NCI-H82 (cell line): ENCODE data around the gene ACHE.
"Not testable (repeated sequence)": the region's sequence is repeated elsewhere in the genome, so short reads cannot be mapped to it uniquely, and the experiment has no call there.

Experiments
- DNase-seq: peaks from one replicate; lab custom pipeline; 2025; lab: John Stamatoyannopoulos, UW

Gene ACHE

DNA sequence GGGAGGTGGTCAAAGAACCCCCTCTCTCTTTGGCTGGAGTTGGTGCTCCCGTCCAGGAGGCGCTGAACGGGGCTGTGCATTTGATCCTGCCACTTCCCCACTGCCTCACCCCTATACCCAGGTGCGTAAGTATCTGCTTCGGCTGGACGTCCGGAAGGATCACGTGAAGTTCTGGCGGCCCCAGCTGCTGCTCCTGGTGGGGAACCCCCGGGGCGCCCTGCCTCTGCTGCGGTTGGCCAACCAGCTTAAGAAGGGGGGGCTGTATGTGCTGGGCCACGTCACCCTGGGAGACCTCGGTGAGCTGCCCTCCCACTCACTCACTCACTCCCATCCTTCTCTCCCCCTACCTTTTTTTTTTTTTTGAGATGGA lies 34.1 kb downstream of the ACHE start:
- DNase-seq, result no peak

DNA sequence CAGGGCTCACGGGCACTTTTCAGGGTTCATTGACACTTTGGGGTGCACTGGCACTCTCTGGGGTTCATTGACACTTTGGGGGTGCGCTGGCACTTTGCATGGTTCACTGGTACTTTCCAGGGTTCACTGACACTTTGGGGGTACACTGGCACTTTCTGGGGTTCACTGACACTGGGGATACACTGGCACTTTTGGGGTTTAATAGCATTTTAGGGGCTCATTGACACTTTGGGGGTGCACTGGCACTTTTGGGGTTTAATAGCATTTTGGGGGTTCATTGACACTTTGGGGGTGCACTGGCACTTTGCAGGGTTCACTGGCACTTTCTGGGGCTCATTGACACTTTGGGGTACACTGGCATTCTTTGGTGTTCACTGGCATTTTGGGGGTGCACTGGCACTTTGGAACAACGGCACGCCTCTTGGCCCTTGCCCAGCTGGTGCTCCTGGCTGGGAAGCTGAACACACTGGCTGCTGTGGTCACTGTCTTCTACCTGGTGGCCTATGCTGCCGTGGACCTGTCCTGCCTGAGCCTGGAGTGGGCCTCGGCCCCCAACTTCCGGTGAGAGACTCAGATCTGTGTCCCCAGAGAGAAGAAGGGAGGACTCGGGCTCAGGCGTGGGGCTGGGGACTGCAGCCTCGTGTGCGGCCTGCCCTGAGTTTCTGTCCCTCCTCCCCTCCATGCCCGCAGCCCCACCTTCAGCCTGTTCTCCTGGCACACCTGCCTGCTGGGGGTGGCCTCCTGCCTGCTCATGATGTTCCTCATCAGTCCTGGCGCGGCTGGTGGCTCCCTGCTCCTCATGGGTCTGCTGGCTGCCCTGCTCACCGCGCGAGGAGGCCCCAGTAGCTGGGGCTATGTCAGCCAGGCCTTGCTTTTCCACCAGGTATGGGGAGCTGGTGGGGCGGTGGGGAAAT lies 34.7 kb downstream of the ACHE start:
- DNase-seq, result no peak

DNA sequence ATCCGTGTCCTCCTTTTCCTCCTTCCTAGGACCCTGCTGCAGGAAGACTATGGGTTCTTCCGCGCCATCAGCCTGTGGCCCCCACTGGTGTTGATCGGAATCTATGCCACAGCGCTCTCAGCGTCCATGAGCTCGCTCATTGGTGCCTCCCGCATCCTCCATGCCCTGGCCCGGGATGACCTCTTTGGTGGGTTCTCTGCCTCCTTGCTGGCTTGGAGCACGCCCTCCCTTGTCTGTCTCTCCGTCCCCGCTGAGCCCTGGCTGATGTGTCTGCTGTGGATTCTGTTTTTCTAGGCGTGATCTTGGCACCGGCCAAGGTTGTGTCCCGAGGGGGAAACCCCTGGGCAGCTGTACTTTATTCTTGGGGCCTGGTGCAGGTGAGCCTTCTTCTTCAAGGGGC lies 35.8 kb downstream of the ACHE start:
- DNase-seq, result no peak

DNA sequence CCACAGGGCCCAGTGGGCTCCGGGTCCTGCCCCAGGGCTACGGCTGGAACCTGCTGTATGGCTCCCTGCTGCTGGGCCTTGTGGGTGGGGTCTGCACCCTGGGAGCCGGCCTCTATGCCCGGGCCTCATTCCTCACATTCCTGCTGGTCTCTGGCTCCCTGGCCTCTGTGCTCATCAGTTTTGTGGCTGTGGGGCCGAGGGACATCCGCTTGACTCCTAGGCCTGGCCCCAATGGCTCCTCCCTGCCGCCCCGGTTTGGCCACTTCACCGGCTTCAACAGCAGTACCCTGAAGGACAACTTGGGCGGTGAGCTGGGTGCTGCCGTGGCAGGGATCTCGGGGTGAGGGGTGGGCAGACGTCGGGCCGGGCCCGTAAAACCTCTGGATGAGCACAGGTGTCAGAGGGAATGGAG lies 38.8 kb downstream of the ACHE start:
- no peak for DNase-seq

DNA sequence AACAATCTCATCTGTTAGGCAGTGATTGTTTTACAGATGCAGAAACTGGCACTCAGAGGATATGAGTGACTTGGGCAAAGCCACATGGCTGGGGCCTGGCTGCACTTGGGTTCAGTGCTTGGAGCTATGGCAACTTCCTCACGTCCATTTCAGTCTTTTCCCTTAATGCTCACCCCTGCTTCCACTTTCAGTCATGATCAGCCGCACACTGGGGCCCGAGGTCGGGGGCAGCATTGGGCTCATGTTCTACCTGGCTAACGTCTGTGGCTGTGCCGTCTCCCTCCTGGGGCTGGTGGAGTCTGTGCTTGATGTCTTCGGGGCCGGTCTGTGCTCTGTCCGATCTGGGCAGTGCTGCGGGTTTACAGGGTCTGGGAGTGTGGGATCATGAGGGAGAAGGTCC lies 40.2 kb downstream of the ACHE start:
- no peak for DNase-seq

DNA sequence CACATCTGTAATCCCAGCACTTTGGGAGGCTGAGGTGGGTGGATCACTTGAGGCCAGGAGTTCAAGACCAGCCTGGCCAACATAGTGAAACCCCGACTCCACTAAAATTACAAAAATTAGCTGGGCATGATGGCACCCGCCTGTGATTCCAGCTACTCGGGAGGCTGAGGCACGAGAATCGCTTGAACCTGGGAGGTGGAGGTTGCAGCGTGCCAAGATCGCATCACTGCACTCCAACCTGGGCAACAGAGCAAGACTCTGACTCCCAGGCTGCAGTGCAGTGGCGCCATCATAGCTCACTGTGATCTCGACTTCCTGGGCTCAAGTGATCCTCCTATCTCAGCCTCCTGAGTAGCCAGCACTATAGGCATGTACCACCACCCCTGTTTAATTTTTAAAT lies 40.8 kb downstream of the ACHE start:
- not testable (repeated sequence) for DNase-seq

DNA sequence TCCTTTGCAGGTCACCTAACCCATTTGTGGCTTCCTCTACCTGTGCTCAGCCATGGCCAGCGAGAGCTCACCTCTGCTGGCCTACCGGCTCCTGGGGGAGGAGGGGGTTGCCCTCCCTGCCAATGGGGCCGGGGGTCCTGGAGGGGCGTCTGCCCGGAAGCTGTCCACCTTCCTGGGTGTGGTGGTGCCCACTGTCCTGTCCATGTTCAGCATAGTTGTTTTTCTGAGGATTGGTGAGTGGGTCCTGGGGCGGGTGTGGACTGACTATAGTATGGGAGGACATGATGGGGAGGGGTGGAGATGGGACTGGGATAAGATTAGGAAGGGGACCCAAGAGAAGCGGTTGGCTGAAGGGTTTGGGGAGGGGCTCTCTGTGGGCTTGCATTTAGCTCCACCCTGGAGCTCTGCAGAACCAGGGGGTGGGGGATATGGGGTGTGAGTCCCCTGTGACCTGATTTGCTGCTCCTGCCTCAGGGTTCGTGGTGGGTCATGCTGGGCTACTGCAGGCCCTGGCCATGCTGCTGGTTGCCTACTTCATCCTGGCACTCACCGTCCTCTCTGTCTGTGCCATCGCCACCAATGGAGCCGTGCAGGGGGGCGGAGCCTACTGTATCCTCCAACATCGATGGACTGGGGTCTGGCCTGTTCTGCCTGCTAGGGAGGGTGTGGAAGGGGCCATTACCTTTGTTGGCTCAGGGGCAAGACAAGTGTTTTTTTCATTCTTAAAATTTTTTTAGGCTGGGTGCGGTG lies 41.4 kb downstream of the ACHE start:
- DNase-seq, result no peak

DNA sequence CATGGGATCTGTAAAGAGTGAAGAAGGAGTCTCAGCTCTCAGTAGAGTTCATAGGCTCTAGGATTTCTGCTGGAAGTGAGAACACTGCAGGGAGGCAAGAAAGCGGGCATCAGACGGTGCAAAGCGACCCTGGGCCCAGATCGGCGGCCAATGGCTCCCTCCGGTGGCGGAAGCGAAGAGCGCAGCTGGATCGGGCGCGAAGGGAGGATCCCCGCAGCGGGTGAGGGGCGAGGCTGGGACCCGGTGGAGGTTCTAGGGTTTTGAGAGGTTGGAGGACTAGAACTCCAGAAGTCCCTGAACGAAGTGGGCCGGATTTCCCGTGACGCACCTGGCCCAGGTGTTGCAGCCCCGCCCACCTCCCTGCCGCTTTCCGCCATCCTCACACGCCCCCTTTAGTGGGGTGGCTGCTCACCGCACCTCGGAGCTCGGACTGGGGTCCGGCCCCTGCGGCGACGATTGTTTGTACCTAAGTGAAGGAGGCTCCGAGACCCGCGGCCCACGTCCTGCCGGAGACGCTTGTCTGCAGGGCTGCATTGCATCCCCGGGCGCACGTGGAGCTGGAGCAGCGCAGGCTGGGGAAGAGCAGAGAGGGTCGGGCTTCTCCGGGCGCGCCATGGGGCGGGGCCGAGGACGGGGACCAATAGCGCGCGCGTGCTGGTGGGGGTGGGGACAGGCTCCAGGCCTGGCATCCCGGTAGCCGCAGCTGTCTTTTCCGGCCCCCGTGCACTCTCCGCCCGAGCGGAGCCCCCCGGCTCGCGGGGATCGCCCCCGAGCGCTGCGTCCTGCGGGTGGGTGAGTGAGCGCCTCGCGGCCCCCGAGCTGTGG lies 43.4 kb downstream of the ACHE start, which contains the start of gene SLC12A9:
Gene SLC12A9, plus strand, starts transcription at position 666 of the 825 bp plus-strand sequence. CDS start 1,485 bp downstream, outside the sequence.
- peak; percentile 94 for DNase-seq

DNA sequence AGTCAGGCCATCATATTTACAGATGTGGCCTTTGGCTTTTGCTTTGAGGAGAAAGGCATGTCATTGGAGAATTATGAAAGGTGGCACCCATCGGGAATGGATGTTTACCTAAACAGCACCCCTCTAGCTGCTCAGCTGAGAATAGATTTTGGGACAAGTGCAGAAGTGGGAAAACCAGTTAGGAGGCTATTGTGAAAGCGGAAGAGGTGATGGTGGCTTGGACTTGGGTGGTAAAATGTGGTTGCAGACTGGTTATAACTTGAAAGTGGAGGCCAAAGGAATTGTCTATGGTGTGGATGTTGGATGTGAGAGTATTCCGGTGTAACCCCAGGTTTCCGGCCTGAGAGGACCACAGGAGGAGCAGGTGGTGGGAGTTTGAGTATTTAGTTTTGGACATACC lies 48.3 kb downstream of the ACHE start:
- no peak for DNase-seq

DNA sequence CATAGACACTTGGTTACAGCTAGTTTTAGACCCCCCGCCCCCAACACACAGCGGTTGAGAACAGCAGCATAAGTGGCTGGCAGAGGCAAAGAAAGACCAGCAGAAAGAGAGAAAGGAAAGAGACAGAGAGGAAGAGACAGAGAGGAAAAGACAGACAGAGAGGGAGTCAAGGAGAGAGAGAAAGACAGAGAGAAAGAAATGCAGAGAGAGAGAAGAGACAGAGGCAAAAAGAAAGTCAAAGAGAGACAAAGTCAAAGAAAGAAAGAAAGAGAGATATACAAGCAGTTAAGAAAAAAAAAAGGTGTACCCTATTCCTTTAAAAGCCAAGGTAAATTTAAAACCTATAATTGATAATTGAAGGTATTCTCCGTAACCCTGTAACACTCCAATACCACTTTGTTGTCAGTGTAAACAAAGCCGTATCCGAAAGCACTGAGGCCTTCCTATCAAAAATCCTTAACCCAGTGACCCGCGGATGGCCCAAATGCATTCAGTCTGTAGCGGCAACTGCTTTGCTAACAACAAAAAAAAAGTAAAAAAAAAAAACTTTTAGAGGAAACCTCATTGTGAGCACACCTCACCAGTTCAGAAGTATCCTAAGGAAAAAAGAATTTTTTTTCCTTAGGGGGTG lies 55.1 kb downstream of the ACHE start:
- no peak for DNase-seq
